Lower leg skin (tissue), 4 donors: ENCODE results near the gene ADGRG4. TPM values are rescaled to one million over a fixed set of nuclear protein-coding genes. Genes with fewer than 3 reads are reported as not detected.
"Not testable (repeated sequence)": the region's sequence is repeated elsewhere in the genome, so short reads cannot be mapped to it uniquely, and the experiment has no call there.

Experiments used
- DNase-seq, 2 donors: peaks; one replicate each; pipeline ENCODE4 v3.0.0-alpha.2; 2019; ENCODE audit warnings: low spot score in 2 of 2
- H3K4me3 ChIP-seq: fragments of 200-600 bp; sonication (generic); 2 replicates; pipeline ENCODE4 v1.5.1; 2017; ENCODE audit warnings: mild to moderate bottlenecking, low read depth; ENCODE audit not compliant: poor library complexity, severe bottlenecking
- CTCF ChIP-seq, 3 donors: fragments of 450-650 bp; IDR thresholded peaks; one replicate each; pipeline ENCODE4 v1.5.1; 2016; ENCODE audit warnings: antibody characterized with exemption in 3 of 3, mild to moderate bottlenecking in 3 of 3, moderate library complexity in 2 of 3
- POLR2A ChIP-seq, 2 donors: fragments of 450-650 bp; IDR thresholded peaks; one replicate each; pipeline ENCODE4 v1.6.1; 2016 to 2017; ENCODE audit warnings: antibody characterized with exemption in 2 of 2, mild to moderate bottlenecking in 1 of 2, moderate library complexity in 1 of 2
- WGBS, 2 donors: methylation state at CpG; one replicate each; pipeline ENCODE4 v1.1.5; 2018; 5-methylcytosine and 5-hydroxymethylcytosine counted together
- intact Hi-C: fragments of 100-400 bp; cut with DNase I; formaldehyde crosslinking; loops from one replicate; pipeline ENCODE4 v1.15.0; 2023; ENCODE audit warnings: low total_unique reads
- total RNA-seq, 4 donors: library from RNA; depleted of rRNA; stranded (reverse); fragments of >200 nt; gene quantifications; one replicate each; pipeline ENCODE4 v1.1.0, GENCODE V29; 2016

ADGRG4 gene
- total RNA-seq, 4 donors from 2014 or later, result not detected

GRCh38 chrX:136425996-136426395 is 125.2 kb downstream of the ADGRG4 start:
- DNase-seq, result no peak
- intact Hi-C loops, result no loop called here
- no peak overlapping the region for H3K4me3 ChIP-seq
- TF ChIP-seq CTCF (IDR thresholded peaks at IDR 0.05) (no peak), POLR2A (IDR thresholded peaks at IDR 0.05) (no peak)
- 81 to 85% methylated on average over 2 of the region's 2 CpGs for WGBS, 2 donors

- 59% methylated on average over 1 of the region's 1 CpG for WGBS, 2 donors
- TF ChIP-seq POLR2A (IDR thresholded peaks at IDR 0.05) (no peak), CTCF (IDR thresholded peaks at IDR 0.05) (no peak)
- H3K4me3 ChIP-seq, result no peak overlapping the region
- intact Hi-C loops, result no loop called here
- no peak for DNase-seq
Measured at GRCh38 chrX:136431625-136432024, 130.9 kb downstream of the ADGRG4 start.

GRCh38 chrX:136437774-136438173 is 137.0 kb downstream of the ADGRG4 start:
- no peak for DNase-seq
- TF ChIP-seq POLR2A (IDR thresholded peaks at IDR 0.05) (no peak), CTCF (IDR thresholded peaks at IDR 0.05) (no peak)
- no peak overlapping the region for H3K4me3 ChIP-seq
- intact Hi-C loops, result no loop called here
- WGBS, 2 donors, result 61 to 92% methylated on average over 2 of the region's 2 CpGs

GRCh38 chrX:136438192-136438591 is 137.4 kb downstream of the ADGRG4 start:
- no peak for DNase-seq
- intact Hi-C loops, result no loop called here
- WGBS, 2 donors, result 72 to 89% methylated on average over 3 of the region's 3 CpGs
- H3K4me3 ChIP-seq, result no peak overlapping the region
- TF ChIP-seq POLR2A (IDR thresholded peaks at IDR 0.05) (no peak), CTCF (IDR thresholded peaks at IDR 0.05) (no peak)

- H3K4me3 ChIP-seq, intact Hi-C loops, DNase-seq: not testable (repeated sequence)
- WGBS, 2 donors, result 89 to 97% methylated on average over 7 to 17 of the region's 18 CpGs
Measured at GRCh38 chrX:136445674-136446073, 144.9 kb downstream of the ADGRG4 start.

GRCh38 chrX:136446208-136446607 is 145.4 kb downstream of the ADGRG4 start:
- H3K4me3 ChIP-seq, result no peak overlapping the region
- TF ChIP-seq CTCF (IDR thresholded peaks at IDR 0.05), result no peak
- TF ChIP-seq POLR2A (IDR thresholded peaks at IDR 0.05), result no peak
- intact Hi-C loops, result no loop called here
- 91 to 92% methylated on average over 6 of the region's 6 CpGs for WGBS, 2 donors
- DNase-seq, result no peak
